HL-60 (cell line): ENCODE data around the gene PUS1.

Experiments used
- DNase-seq, 2 experiments: peaks; one replicate each; pipeline ENCODE4 v3.0.0-alpha.2; 2010 to 2020; ENCODE audit warnings: low read depth in 1 of 2, low spot score in 1 of 2
- H3K27ac ChIP-seq: fragments of 250-450 bp; sonication (Bioruptor Pico); replicated peaks from 2 replicates; pipeline ENCODE4 v1.5.1; 2020; ENCODE audit warnings: mild to moderate bottlenecking, moderate library complexity
- H3K27me3 ChIP-seq: fragments of 250-450 bp; sonication (Bioruptor Pico); 2 replicates; pipeline ENCODE4 v1.5.1; 2021; ENCODE audit warnings: mild to moderate bottlenecking, moderate library complexity; ENCODE audit not compliant: insufficient read depth, poor library complexity, severe bottlenecking
- H3K4me3 ChIP-seq: replicated peaks from 2 replicates; pipeline ENCODE4 v1.5.1; 2011; ENCODE audit warnings: mild to moderate bottlenecking, control low read depth, low read length; ENCODE audit not compliant: insufficient read depth
- GABPA ChIP-seq: IDR thresholded peaks from 2 replicates; pipeline ENCODE4 v1.6.1; 2012; ENCODE audit warnings: low read depth
- POLR2AphosphoS5 ChIP-seq: IDR thresholded peaks from 2 replicates; pipeline ENCODE4 v1.6.1; 2012; ENCODE audit warnings: low read depth
- REST ChIP-seq: IDR thresholded peaks from 2 replicates; pipeline ENCODE4 v1.6.1; 2012; ENCODE audit warnings: low read depth; ENCODE audit not compliant: insufficient replicate concordance
- SPI1 ChIP-seq: IDR thresholded peaks from 2 replicates; pipeline ENCODE4 v1.6.1; 2012; ENCODE audit warnings: low read depth, mild to moderate bottlenecking, borderline replicate concordance
- TF ChIP-seq, protein P1 (sequence below): IDR thresholded peaks from one replicate; pipeline ENCODE4 v1.5.1; 2011; ENCODE audit warnings: low read length, control low read depth, inconsistent platforms; ENCODE audit not compliant: insufficient read depth

The PUS1 gene

DNA sequence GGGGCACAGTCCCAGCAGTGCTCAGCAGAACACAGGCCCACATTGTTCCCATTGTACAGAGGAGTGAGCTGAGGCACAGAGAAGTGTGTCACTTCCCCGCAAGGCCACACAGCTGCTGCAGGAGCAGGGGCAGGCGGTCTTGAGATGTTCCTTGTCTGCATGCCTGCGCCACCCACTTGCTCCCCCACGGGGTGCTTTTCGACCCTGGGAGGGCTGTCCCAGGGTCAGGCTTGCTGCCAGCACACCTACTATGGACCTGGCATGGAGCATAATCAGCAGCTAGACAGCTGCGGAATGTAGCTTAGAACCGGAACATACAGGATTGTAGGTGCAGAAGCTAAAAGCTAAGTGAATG is 12.9 kb downstream of the PUS1 start:
- no peak for DNase-seq
- H3K27me3 ChIP-seq: no peaks in the 10 kb centered on the region
- no peak for TF ChIP-seq REST
- no peak for TF ChIP-seq GABPA
- H3K4me3 ChIP-seq: no peak overlapping the region
- no peak overlapping the region for H3K27ac ChIP-seq

GRCh38 chr12:131942671-131943070 is 13.6 kb downstream of the PUS1 start:
- TF ChIP-seq GABPA: no peak
- TF ChIP-seq REST: no peak
- TF ChIP-seq, protein P1, sequence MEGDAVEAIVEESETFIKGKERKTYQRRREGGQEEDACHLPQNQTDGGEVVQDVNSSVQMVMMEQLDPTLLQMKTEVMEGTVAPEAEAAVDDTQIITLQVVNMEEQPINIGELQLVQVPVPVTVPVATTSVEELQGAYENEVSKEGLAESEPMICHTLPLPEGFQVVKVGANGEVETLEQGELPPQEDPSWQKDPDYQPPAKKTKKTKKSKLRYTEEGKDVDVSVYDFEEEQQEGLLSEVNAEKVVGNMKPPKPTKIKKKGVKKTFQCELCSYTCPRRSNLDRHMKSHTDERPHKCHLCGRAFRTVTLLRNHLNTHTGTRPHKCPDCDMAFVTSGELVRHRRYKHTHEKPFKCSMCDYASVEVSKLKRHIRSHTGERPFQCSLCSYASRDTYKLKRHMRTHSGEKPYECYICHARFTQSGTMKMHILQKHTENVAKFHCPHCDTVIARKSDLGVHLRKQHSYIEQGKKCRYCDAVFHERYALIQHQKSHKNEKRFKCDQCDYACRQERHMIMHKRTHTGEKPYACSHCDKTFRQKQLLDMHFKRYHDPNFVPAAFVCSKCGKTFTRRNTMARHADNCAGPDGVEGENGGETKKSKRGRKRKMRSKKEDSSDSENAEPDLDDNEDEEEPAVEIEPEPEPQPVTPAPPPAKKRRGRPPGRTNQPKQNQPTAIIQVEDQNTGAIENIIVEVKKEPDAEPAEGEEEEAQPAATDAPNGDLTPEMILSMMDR: no peak
- TF ChIP-seq POLR2AphosphoS5: no peak
- TF ChIP-seq SPI1: no peak
- H3K27ac ChIP-seq: no peak overlapping the region
- no peak overlapping the region for H3K4me3 ChIP-seq
- H3K27me3 ChIP-seq: no peaks in the 10 kb centered on the region
- DNase-seq: no peak

- TF ChIP-seq GABPA: no peak
- DNase-seq: no peak
- Histone ChIP-seq H3K4me3 (no peak overlapping the region), H3K27me3 (no peaks in the 10 kb centered on the region), H3K27ac (no peak overlapping the region)
Observed at GRCh38 chr12:131943389-131943788, 14.3 kb downstream of the PUS1 start.

DNA sequence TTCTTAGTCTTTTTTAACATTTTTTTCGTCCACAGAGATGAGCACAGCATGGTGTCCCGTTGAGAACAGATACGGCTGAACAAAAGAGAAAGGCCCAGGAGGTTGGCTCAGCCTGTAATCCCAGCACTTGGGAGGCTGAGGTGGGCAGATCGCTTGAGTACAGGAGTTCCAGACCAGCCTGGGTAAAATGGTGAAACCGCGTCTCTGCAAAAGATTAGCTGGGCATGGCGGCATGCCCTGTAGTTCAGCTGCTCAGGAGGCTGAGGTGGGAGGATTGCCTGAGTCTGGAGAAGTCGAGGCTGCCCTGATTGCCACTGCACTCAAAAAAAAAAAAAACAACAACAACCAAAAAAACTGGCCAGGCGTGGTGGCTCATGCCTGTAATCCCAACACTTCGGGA is 14.8 kb downstream of the PUS1 start:
- Histone ChIP-seq H3K4me3 (no peak overlapping the region), H3K27ac (no peak overlapping the region), H3K27me3 (no peaks in the 10 kb centered on the region)
- no peak for DNase-seq
- no peak for TF ChIP-seq POLR2AphosphoS5
- TF ChIP-seq, protein P1: no peak
- no peak for TF ChIP-seq REST
- no peak for TF ChIP-seq GABPA
- no peak for TF ChIP-seq SPI1
